IPS-NIHi7 (cell line): ENCODE data around the gene ABHD17B.

Experiments used
- DNase-seq: peaks from one replicate; pipeline ENCODE4 v3.0.0; 2012; ENCODE audit warnings: mixed read lengths; ENCODE audit errors: extremely low spot score

The ABHD17B gene

DNA sequence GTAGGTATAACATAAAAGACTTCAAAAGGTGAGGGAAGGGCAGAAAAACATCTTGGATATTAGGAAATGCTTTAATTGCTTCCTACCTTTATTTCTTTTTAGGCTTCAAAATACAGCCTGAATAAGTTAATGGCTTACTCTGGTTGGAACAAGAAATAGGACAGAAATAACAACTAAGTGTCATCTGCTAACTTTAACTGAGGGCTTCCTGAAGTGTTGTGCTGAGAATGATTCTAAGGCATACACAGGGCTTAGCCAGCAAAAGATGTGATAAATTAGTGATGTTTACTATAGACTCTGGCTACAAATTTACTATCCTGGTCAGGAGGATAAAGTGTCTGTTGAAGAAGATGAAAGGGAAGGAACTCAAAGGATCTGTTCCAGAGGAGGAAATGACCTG, 34.2 kb downstream of the ABHD17B start:
- no peak for DNase-seq

DNA sequence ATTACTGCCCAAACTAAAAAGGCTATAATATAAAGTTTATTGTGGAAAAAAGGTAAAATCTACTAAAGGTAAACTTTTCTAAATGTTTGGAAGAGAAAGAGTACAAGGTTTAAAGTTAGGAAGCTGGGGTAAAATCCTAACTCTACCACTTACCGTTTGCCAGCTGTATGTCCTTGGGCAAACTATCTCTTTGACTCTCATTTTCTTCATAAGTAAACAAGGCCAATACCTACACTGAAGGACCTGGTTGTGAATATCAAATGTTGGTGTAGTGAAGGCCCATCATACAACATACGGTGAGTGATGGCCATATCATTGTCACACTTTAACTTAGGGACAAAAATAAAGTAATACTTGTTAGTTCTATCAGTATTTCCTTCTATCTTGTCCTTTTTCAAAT, 34.9 kb downstream of the ABHD17B start:
- no peak for DNase-seq

DNA sequence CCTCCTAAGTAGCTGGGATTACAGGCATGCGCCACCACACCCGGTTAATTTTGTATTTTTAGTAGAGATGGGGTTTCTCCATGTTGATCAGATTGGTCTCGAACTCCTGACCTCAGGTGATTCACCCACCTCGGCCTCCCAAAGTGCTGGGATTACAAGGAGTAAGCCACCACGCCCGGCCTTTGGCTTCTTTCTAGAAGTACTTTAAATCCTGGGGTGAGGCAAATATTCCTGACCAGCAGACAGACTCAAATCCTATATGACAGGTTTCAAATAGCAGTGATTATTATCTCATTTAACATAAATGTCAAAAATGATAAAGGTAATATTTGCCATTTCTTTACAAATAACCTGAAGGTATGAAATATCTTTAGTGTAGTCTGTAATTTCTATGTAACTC, 35.6 kb downstream of the ABHD17B start:
- DNase-seq: no peak

DNA sequence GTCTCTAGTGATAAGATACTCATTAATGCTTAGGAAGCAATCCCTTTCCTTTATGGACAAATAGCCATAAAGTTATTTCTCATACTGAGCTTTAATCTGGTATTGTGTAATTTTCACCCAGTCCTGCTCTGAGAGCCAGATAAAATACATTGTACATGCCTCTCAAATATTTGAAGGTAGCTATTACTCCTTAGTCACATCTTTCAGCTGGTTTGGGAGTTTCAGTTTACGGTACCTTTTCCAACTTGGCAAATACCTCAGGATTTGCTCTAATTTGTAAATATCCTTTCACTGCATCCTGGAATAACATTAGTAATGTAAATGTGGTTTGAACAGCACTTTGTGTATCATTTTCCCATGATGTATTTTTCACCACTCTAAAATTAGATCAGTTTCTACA, 47.4 kb downstream of the ABHD17B start:
- DNase-seq: no peak

DNA sequence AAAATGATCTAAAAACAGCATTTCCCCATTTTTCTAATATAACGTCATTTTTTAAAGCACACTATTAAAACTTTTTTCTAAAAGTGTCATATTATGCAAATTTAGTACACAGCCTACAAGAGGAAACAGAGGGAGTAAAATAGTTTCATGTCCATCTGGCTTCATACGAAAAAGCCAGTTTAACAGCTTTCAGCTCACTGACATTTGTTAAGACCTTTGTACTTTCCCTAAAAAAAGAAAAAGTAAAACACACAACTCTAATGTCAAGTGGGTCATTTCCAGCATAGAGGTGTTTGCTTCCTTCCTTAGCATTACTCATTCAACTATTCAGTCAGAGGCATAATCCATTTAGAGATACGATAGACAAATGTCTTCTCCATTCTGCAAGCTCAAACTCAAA, 49.4 kb downstream of the ABHD17B start:
- DNase-seq: no peak

DNA sequence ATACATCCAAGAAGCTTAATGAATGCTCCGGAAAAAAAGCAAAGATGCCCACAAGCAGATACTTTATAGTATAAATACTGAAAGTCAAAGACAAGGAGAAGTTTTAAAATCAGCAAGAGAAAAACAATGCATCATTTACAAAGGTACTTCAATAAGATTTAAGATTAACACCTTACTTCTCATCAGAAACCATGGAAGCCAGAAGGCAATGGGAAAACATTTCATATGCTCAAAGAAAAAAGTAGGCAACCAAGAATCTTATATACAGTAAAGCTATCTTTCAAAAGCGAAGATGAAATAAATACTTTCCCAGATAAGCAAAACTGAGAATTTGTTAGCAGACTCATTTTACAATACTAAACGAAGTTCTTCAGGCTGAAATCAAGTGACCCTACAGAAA, 51.1 kb downstream of the ABHD17B start:
- DNase-seq: no peak

DNA sequence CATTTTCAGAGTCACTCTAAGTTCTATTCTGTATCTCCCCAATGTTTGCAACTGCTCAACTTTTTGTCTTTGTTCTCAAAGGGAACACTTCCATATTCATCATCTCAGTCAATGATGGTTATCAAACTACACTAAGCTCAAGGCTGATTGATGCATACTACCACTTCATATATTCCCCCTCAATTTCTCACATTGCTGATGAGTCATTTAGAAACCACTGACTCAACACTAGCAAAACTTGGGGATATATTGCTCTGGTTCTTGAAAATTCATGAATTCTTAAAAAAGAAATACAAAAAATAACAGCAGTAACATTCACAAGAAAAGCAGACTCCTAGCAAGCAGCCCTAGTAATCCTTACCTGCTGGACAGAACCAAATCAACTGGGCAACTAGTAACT, 52.2 kb downstream of the ABHD17B start:
- DNase-seq: no peak

DNA sequence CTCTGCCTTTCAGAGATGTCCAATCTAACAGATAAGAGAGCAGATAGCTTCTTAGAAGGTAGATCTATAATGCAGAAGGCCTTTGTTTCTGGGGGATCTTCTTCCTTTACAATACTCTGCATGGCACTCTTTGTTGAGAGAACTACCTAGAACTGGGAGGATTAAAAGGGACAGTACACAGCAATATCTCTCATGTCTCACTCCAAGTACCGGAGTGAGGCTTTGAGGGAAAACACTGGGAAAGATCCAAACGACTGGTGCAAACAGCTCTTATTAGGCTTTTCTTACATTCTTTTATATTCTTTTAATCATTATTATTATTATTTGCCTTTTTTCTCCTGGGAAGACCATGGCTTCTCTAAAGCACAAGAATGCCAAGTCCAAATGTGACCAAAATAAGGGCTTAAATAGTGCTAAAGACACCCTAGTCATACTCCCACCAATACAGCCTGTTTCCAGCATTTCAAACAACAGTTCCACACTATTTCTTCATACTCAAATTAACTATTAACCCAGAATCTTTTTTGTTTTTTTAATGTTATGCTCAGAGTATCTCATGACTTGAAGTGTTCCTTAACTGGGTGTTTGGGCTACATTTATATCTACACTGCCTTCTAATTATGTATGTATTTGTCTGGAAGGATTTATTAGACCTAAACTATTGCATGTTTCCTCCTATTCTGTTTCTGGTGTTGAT, 52.7 kb downstream of the ABHD17B start:
- DNase-seq: no peak

DNA sequence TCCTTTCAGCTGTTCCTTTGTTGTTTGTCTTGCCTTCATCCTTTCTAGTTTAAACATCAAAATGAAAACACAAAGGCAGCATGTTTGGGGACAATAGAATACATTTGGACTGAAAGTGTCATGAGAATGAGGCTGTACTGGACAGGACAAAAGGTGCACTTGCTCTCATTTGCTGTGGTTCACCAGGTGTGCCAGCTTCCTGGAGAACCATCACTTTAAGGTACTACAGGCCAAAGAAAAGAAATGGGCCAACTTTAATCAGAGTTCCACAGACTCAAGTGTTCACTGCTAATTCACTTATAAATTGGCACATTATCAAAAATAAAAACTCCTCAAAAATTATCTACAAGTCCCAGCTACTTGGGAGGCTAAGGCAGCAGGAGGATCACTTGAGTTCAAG, 53.8 kb downstream of the ABHD17B start:
- no peak for DNase-seq

DNA sequence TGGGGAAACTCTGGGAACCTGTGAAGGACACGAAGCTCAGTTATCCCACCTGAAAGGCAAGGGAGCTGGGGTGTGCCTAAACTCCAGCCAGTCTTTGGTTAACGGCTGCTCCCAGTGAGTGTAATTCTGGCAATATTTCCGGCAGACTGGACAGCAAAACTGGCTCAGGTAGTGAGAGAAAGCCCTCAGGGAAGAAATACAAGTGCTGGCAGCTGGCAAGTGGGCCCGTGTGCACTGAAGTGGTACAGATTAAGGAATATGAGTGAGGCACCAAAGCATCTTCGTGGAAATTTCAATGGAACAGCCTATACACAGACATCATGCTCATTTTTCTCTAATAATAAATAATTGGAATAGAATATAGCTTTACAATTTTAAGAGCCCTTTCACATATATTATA, 56.2 kb downstream of the ABHD17B start:
- no peak for DNase-seq

DNA sequence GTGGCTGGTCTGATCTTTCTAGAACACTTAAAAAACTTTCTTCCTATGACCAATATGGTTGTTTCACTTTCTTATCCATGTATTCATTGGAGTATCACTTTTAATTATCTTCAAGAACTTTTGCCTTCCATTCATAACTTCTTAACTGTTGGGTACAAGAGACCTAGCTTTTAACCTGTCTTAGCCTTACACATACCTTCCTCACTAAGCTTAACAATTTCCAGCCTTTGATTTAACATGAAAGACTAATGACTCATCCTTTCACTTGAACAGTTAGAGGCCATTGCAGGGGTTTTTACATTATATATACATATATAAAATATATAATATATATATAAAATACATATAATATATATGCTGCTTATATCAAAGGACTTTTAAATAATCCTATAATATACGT, 57.9 kb downstream of the ABHD17B start:
- no peak for DNase-seq

DNA sequence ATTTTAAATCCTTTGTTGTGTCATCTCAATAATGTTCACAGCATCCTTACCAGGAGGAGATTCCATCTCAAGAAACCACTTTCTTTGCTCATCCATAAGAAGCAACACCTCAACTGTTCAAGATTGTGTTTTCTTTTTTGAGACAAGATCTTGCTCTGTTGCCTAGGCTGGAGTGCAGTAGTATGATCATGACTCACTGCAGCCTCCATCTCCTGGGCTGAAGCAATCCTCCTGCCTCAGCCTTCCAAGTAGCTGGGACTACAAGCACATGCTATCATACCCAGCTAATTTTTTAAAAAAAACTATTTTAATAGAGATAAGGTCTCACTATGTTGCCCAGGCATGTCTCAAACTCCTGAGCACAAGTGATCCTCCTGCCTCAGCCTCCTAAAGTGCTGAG, 60.0 kb downstream of the ABHD17B start:
- no peak for DNase-seq

DNA sequence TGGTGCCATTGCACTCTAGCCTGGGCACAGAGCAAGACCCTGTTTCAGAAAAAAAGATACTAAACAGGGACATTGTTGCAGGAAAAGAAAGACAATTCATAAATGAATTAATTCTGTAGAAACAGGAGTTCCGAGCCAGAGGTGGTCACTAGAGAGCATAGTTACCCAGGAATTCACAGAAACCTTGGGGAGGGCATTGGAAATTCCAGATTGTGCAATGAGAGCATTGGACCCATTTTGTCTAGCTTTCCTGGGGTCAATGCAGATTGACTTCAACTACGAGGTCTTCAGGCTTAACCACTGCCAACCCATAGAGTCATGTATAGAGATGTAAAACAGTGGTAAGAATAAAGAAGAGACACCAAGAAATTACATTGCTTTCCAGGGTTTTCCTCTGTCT, 63.1 kb downstream of the ABHD17B start:
- DNase-seq: no peak

DNA sequence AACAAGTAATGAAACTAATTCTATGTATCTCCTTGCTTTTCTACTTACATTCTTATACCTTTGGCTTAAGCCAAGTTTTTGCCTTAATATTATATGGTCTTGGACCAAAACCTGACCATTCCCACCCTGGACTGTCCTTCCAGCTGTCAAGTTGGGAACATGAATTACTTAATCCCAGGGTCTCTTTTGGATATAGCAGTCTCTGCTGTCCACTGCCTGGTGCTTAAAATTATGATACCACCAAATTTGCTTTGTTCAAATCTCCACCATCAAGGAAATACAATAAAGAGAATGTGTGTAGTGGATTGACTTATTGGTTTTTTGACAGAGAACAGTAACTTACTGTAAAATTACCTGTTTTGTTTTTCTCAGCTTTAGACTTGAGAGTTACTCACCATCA, 66.2 kb downstream of the ABHD17B start:
- no peak for DNase-seq

DNA sequence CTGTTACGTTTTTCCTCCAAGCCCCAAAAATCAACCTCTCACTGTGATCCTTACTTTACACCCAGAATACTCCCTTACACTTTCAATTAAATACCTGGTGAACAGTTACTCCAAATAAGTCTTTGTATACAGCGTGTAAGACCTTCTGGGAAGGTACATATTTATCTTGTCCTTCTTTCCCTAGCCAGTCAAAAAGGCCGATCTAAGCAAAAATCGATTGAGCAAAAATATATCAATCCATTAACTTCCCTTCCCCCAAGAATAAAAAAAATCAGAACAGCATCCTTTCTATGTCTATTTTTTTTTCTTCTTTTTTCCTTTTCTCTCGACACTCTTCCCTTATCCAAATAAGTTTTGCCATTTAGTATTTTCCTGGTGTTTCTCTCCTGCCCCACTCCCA, 71.3 kb downstream of the ABHD17B start:
- DNase-seq: no peak

DNA sequence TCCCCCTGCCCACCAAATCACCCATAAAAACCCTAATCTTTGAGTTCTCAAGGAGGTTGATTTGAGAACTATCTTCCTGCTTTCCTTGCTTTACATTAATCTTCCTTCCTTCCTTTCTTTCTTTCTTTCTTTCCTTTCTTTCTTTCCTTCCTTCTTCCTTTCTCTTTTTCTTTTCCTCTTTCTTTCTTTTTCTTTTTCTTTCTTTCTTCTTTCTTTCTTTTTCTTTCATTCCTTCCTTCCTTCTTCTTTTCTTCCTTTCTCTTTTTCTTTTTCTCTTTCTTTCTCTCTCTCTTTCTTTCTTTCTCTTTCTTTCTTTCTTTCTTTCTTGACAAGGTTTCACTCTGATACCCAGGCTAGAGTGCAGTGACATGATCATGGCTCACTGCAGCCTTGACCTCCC, 75.4 kb downstream of the ABHD17B start:
- no peak for DNase-seq

DNA sequence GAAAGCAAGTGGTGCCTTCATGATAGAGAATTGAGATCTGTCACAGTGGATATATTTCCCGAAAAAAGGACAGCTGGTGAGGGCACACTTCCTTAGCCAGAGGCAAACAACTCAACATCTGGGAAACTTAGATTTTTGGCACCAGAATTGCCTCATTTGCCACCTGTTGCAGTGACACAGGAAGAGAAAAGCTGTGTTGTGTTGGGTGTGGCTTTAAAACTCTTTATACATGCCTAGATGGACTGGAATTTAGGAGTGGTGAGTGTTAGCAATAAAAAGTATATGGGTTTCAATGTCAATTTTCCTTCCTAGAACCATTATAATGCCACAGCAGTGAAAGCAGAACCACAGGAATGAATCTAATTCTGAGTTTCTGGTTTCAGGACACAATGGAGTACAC, 80.1 kb downstream of the ABHD17B start:
- no peak for DNase-seq

DNA sequence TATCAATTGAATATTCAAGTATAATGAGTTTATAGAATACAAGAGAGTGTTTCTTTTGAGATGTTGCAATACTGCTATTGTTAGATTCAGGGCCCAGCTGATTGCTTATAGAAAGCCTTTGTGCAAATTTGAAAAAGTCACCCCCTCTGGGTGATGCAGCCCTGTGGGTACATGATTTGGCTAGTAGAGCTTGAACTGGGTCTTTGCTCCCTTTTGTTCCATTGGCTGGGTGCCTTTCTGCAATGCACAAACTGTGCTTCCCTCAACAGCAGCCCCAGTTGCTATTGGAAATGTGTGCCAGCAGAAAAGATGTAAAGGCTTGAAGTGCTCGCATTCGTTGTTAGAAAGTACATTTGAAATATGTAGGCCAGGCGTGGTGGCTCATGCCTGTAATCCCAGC, 80.8 kb downstream of the ABHD17B start:
- no peak for DNase-seq

DNA sequence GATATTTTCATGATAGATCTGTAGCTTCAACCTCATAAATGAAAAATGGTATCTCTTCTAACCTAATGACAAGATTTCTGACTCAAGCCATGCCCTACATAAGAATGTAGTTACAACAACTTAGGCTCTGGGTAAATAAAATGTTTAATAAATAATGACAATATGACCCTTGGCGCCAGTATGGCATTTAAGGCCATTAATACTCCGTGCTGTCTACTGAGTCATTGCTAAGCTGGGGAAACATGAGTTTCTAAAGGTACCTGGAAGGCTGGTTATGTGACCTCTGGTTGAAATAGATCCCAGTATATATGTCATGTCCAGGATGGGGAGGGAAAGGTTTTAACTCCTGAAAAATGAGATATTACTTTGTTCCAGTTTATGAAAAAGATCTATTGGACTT, 84.7 kb downstream of the ABHD17B start:
- DNase-seq: no peak

DNA sequence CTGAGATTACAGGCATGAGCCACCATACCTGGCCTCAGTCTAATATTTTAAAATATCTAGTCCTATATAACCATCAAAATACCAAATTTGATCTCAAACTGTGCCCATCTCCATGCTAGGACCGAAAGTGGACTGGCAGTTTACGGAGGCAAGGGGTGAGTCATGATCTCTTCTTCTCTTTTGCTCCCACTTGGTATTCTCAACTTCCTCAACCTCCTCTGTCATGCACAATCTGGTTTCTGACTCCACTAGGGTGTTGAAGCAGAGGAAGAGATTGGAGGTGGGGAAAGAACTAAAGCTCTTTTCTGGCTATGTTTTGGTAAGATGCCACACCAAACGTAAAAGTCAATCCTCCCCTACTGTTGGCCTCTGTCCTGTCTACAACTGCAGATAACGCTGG, 86.7 kb downstream of the ABHD17B start:
- DNase-seq: no peak

DNA sequence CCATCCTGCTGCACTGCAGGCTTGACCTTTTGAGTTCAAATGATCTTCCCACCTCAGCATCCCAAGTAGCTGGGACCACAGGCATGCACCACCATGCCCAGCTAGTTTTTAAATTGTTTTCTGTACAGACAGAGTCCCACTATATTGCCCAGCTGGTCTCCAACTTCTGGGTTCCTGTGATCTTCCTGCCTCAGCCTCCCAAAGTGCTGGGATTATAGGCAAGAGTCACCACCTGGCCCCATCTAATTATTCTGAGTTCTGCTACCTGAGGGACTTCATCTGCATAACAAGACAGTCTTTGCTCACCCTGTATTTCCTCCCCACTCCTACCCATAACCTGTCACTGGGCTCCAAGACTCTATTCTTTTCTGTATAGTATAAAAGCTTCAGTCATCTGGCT, 88.1 kb downstream of the ABHD17B start:
- no peak for DNase-seq

DNA sequence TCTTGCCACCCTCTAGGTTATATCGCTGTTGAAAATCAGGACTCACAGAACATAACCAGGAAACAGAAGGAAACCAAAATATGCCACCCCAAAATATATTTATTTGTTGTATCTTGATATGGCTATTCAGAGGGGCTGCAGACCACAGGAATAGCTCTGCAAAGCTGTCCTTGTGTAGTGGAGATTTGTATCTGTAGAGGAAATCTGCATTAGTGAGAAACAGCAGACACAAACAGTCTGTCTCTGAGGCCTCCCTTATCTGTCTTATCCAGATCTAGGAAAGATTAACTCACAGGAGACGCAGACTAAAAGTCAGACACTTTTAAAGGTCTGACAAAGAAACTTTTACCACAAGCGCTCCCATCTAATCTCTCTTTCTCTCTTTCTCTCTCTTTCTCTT, 88.5 kb downstream of the ABHD17B start:
- DNase-seq: no peak

DNA sequence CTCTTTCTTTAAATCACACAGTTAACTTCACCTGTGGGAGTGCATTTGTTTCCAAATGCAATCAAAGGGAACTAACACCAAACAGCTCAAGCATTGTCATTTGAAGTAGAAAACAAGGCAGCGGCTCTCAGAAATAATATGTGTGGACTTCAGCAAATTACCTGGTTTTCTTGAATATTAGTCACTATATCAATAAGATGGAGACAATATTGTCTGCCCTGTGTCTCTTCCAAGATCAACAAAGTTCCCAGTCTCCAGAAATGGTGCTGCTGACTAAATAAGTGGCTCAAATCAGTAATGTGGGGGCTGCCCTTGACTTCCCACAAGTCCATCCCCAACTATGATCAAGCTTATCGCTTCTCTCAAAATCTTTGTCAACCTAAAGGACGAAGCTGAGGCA, 89.6 kb downstream of the ABHD17B start:
- DNase-seq: no peak

DNA sequence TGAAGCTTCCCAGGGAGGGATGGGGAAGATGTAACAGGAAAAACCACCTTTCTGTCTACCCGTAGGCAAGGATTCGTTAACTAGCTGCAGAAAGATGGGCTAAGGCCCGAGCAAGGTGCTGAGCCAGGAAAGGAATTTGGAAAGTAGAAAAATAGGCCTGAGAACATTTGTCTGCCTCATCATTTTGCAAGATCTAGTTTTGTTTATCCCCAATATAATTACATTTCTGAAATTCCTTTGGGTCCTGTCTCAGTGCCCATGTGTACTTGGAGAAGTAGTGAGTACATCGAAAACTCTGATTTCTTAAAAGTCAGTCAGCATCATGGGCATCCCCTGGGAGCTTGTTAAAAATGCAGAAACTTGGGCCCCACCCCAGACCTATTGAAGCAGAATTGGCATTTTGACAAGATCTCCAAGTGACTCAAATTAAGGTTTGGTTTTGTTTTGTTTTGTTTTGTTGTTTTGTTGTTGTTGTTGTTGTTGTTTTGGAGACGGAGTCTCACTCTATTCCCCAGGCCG, 90.5 kb downstream of the ABHD17B start:
- no peak for DNase-seq
